ENCODE data around the gene KCNG1. TPM values are rescaled to one million over a fixed set of nuclear protein-coding genes. Genes with fewer than 3 reads are reported as not detected.
A peak's percentile ranks its signal among the peaks of the same experiment; 100 is the strongest.

KCNG1 gene
- total RNA-seq, 4 donors from 2014 or later: 2.2 to 10.4 (median 6.1) TPM

- Histone ChIP-seq H3K27me3 (peaks cover 0 to 92% (median 3%) of the 10 kb centered on the region in 4 donors), H3K36me3 (no peaks in the 10 kb centered on the region), H3K9me3 (no peaks in the 10 kb centered on the region), H3K27ac (no peak overlapping the region), H3K4me3 (no peak overlapping the region), H3K4me1 (peaks cover 0 to 18% (median under 1%) of the 10 kb centered on the region in 3 donors)
- TF ChIP-seq, protein P1, sequence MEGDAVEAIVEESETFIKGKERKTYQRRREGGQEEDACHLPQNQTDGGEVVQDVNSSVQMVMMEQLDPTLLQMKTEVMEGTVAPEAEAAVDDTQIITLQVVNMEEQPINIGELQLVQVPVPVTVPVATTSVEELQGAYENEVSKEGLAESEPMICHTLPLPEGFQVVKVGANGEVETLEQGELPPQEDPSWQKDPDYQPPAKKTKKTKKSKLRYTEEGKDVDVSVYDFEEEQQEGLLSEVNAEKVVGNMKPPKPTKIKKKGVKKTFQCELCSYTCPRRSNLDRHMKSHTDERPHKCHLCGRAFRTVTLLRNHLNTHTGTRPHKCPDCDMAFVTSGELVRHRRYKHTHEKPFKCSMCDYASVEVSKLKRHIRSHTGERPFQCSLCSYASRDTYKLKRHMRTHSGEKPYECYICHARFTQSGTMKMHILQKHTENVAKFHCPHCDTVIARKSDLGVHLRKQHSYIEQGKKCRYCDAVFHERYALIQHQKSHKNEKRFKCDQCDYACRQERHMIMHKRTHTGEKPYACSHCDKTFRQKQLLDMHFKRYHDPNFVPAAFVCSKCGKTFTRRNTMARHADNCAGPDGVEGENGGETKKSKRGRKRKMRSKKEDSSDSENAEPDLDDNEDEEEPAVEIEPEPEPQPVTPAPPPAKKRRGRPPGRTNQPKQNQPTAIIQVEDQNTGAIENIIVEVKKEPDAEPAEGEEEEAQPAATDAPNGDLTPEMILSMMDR (IDR thresholded peaks at IDR 0.05): no peak
- no peak for TF ChIP-seq POLR2A (IDR thresholded peaks at IDR 0.05)
- WGBS, 2 donors: 26 to 31% methylated on average over 5 to 10 of the region's 10 CpGs
- no peak for DNase-seq
- intact Hi-C loops (cut with DNase I): no loop called here
Measured at GRCh38 chr20:51028616-51029212, 5.8 kb upstream of the KCNG1 start.

GRCh38 chr20:51027035-51027795, 4.3 kb upstream of the KCNG1 start:
- Histone ChIP-seq H3K9me3 (no peaks in the 10 kb centered on the region), H3K36me3 (no peaks in the 10 kb centered on the region), H3K4me3 (no peak overlapping the region), H3K4me1 (peaks cover 6 to 27% (median 12%) of the 10 kb centered on the region in 3 donors), H3K27me3 (peaks cover 0 to 99% (median 5%) of the 10 kb centered on the region in 4 donors), H3K27ac (no peak overlapping the region)
- DNase-seq: no peak
- WGBS, 2 donors: 60 to 73% methylated on average over 1 to 3 of the region's 5 CpGs
- intact Hi-C loops (cut with DNase I): no loop called here
- TF ChIP-seq, protein P1 (IDR thresholded peaks at IDR 0.05): no peak
- no peak for TF ChIP-seq POLR2A (IDR thresholded peaks at IDR 0.05)

DNA sequence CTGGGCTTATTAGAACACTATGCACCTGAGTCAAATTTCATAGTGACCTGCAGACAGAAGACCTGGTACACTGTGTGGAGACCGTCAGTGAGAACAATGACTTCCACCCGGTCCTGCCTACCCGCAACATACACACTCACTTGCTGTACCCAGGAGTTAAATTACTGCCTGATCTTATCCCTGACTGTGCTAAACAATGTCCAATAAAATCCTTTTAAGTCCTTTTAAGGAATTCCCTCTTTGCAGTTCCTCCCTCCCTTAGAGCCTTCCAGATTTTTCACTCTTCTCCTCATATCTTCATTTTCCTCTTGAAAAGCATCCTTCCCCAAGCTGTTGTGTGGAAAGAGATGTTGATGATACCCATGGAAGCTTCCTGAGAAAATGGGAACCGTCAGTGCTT, 3.4 kb upstream of the KCNG1 start:
- Histone ChIP-seq H3K27ac (no peak overlapping the region), H3K4me1 (peaks cover 6 to 30% (median 12%) of the 10 kb centered on the region in 3 donors), H3K9me3 (no peaks in the 10 kb centered on the region), H3K36me3 (no peaks in the 10 kb centered on the region), H3K27me3 (peaks cover 0 to 99% (median 5%) of the 10 kb centered on the region in 4 donors), H3K4me3 (no peak overlapping the region)
- DNase-seq: no peak
- TF ChIP-seq, protein P1 (IDR thresholded peaks at IDR 0.05): no peak
- no peak for TF ChIP-seq POLR2A (IDR thresholded peaks at IDR 0.05)
- WGBS, 2 donors: 41 to 63% methylated on average over 4 of the region's 4 CpGs
- intact Hi-C loops (cut with DNase I): no loop called here

DNA sequence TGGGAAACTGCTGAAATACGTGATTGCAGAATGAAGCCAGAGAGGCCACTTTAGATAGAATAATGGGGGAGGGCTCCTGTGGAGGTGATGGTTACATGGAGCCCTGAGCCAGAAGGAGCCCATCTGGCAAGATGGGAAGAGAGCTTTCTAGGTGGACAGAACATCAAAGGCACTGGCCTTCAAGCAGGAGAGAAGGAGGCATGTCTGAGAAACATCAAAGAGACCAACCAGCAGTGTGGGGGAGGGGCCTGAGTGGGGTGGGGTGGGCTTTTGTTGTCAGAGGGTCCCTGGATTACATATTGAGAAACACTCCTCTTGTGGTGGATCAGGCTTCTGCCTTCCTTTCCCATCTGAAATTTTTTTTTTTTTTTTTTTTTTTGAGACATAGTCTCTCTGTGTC, 1.9 kb upstream of the KCNG1 start:
- intact Hi-C loops (cut with DNase I): no loop called here
- Histone ChIP-seq H3K4me1 (peaks cover 11 to 33% (median 12%) of the 10 kb centered on the region in 3 donors), H3K4me3 (no peak overlapping the region), H3K9me3 (no peaks in the 10 kb centered on the region), H3K27me3 (peaks cover 0 to 99% (median 5%) of the 10 kb centered on the region in 4 donors), H3K27ac (no peak overlapping the region), H3K36me3 (no peaks in the 10 kb centered on the region)
- WGBS, 2 donors: 78 to 83% methylated on average over 1 of the region's 1 CpG
- no peak for TF ChIP-seq POLR2A (IDR thresholded peaks at IDR 0.05)
- TF ChIP-seq, protein P1 (IDR thresholded peaks at IDR 0.05): no peak
- DNase-seq: no peak

- TF ChIP-seq, protein P1 (IDR thresholded peaks at IDR 0.05): no peak
- no peak for TF ChIP-seq POLR2A (IDR thresholded peaks at IDR 0.05)
- no peak for DNase-seq
- Histone ChIP-seq H3K36me3 (no peaks in the 10 kb centered on the region), H3K9me3 (no peaks in the 10 kb centered on the region), H3K27me3 (peaks cover 0 to 94% (median 5%) of the 10 kb centered on the region in 4 donors), H3K27ac (no peak overlapping the region), H3K4me1 (peaks cover 11 to 36% (median 12%) of the 10 kb centered on the region in 3 donors), H3K4me3 (peak overlapping the region; percentile 50 to 66 (median 62))
- intact Hi-C loops (cut with DNase I): no loop called here
- 13 to 25% methylated on average over 19 to 20 of the region's 30 CpGs for WGBS, 2 donors
Measured at GRCh38 chr20:51023617-51024155, 779 bp upstream of the KCNG1 start.

Data from esophagus squamous epithelium (tissue), 5 donors.